Stimulated activated CD4-positive, alpha-beta T cell treated with anti-CD3 and anti-CD28 coated beads, Interleukin-2, amount 100 ng/mL, for 4 hours (primary cell): Measurements from ENCODE around the gene HOXD12.
A peak's percentile ranks its signal among the peaks of the same experiment; 100 is the strongest.

Experiments
- DNase-seq: peaks from one replicate; pipeline ENCODE4 v3.0.0-alpha.2; 2020; ENCODE audit warnings: low read depth

The HOXD12 gene

GRCh38 chr2:176132205-176133171, 32.9 kb downstream of the HOXD12 start:
- DNase-seq: no peak

GRCh38 chr2:176133389-176133788, 33.8 kb downstream of the HOXD12 start:
- DNase-seq: no peak

GRCh38 chr2:176134035-176134434, 34.4 kb downstream of the HOXD12 start:
- DNase-seq: no peak

- no peak for DNase-seq
These were observed 35.4 kb downstream of the HOXD12 start for GRCh38 chr2:176135035-176135440.

GRCh38 chr2:176136374-176137251, 37.0 kb downstream of the HOXD12 start:
- DNase-seq: no peak

GRCh38 chr2:176137252-176137580, 37.6 kb downstream of the HOXD12 start:
- no peak for DNase-seq

GRCh38 chr2:176137906-176138305, 38.3 kb downstream of the HOXD12 start:
- DNase-seq: no peak

- no peak for DNase-seq
These were observed 38.9 kb downstream of the HOXD12 start for GRCh38 chr2:176138526-176138922.

GRCh38 chr2:176138923-176139660, 39.5 kb downstream of the HOXD12 start:
- DNase-seq: no peak

- no peak for DNase-seq
These were observed 40.3 kb downstream of the HOXD12 start for GRCh38 chr2:176139661-176140512.

GRCh38 chr2:176140513-176141317, 41.1 kb downstream of the HOXD12 start:
- DNase-seq: peak; percentile 44

GRCh38 chr2:176142281-176142680, 42.7 kb downstream of the HOXD12 start:
- no peak for DNase-seq

GRCh38 chr2:176145085-176145969, 45.7 kb downstream of the HOXD12 start:
- DNase-seq: no peak

GRCh38 chr2:176146101-176146500, 46.5 kb downstream of the HOXD12 start:
- DNase-seq: no peak

- DNase-seq: no peak
These were observed 47.0 kb downstream of the HOXD12 start for GRCh38 chr2:176146645-176147044.

GRCh38 chr2:176147210-176147799, 47.7 kb downstream of the HOXD12 start:
- no peak for DNase-seq

GRCh38 chr2:176147800-176148496, 48.4 kb downstream of the HOXD12 start:
- DNase-seq: no peak

- DNase-seq: no peak
These were observed 49.3 kb downstream of the HOXD12 start for GRCh38 chr2:176148751-176149421.
